Adrenal gland (tissue), 12 donors: ENCODE results near the gene PLAC1. TPM values are rescaled to one million over a fixed set of nuclear protein-coding genes. Genes with fewer than 3 reads are reported as not detected.

Experiments used
- DNase-seq, 7 donors: peaks; one replicate each; pipeline ENCODE4 v3.0.0-alpha.2; 2019 to 2020
- H3K27ac ChIP-seq, 5 donors: fragments of 200-600 bp; sonication (generic) in 4 of 5; 1 replicate in 3 of 5; 2 replicates in 2 of 5; pipeline versions ENCODE4 v1.5.1 to v1.8.0; 2016 to 2020; ENCODE audit warnings: mild to moderate bottlenecking in 1 of 5
- H3K27me3 ChIP-seq: fragments of 200-600 bp; 2 replicates; pipeline ENCODE4 v1.8.0; 2021
- H3K36me3 ChIP-seq, 2 donors: fragments of 200-600 bp; replicated peaks in 1 of 2; 1 replicate in 1 of 2; 2 replicates in 1 of 2; pipeline versions ENCODE4 v1.5.1 to v1.8.0; 2018 to 2022
- H3K4me1 ChIP-seq, 2 donors: fragments of 200-600 bp; replicated peaks in 1 of 2; 1 replicate in 1 of 2; 2 replicates in 1 of 2; pipeline versions ENCODE4 v1.5.1 to v1.8.0; 2018 to 2021
- H3K4me3 ChIP-seq, 4 donors: fragments of 200-600 bp; sonication (generic) in 3 of 4; one replicate each; pipeline ENCODE4 v1.5.1; 2016 to 2018
- H3K9me3 ChIP-seq, 3 donors: fragments of 200-600 bp; sonication (generic) in 1 of 3; replicated peaks in 1 of 3; 1 replicate in 2 of 3; 2 replicates in 1 of 3; pipeline versions ENCODE4 v1.5.1 to v1.8.0; 2016 to 2021
- POLR2A ChIP-seq, 2 donors: fragments of 450-650 bp; IDR thresholded peaks; one replicate each; pipeline ENCODE4 v1.6.1; 2017; ENCODE audit warnings: antibody characterized with exemption in 2 of 2, mild to moderate bottlenecking in 2 of 2, moderate library complexity in 1 of 2
- WGBS, 4 donors: extraction: QIAGEN DNeasy Blood & Tissue Kit in 2 of 4; methylation state at CpG; one replicate each; pipeline versions ENCODE4 v1.1.5 to v1.1.7; 2013 to 2017; 5-methylcytosine and 5-hydroxymethylcytosine counted together
- intact Hi-C, 2 donors: fragments of 100-400 bp; cut with DNase I; formaldehyde crosslinking; loops; one replicate each; pipeline versions ENCODE4 v1.14.1 to v1.15.0; 2022 to 2023
- polyA plus RNA-seq, 3 donors: library from polyadenylated mRNA; stranded (reverse); fragments of 200-250 nt in 2 of 3; fragments of 350-450 nt in 1 of 3; fragmentation: Illumina TruSeq in 1 of 3; extraction: RNeasy Lipid Tissue Mini Kit (QIAGEN cat#74804) in 1 of 3; gene quantifications; one replicate each; pipeline ENCODE4 v1.2.3, GENCODE V29; 2013 to 2014
- total RNA-seq, 9 donors: library from RNA; depleted of rRNA in 4 of 9; stranded (reverse); fragments of >200 nt in 4 of 9; fragments of 120-200 nt in 1 of 9; fragmentation: NEBNext Ultra II Directional in 1 of 9; extraction: Animal tissue kit (Norgen Biotek cat#: 25700) in 1 of 9; gene quantifications; one replicate each; pipeline versions ENCODE4 v1.1.0 to v1.2.4, GENCODE V29; 2013 to 2023
- TF ChIP-seq, protein P1 (sequence below), 6 experiments: fragments of 450-650 bp in 4 of 6; fragments of 200-600 bp in 2 of 6; sonication (generic) in 1 of 6; IDR thresholded peaks; 1 replicate in 5 of 6; 2 replicates in 1 of 6; pipeline versions ENCODE4 v1.5.1 to v1.8.0; 2016 to 2021; ENCODE audit warnings: antibody characterized with exemption in 6 of 6, mild to moderate bottlenecking in 2 of 6, moderate library complexity in 1 of 6
- donor health status: healthy with polysubstance abuse.
- donor health status: Bipolar disorder and iron deficiency.
- donor health status: DM: yes; HTN: yes; CAD: no.
- donor health status: DM: no; HTN: no; CAD: no.
- donor health status: DM: no; HTN: no; CAD: no.
- donor health status: DM: yes; HTN: yes; CAD: no.

PLAC1 gene
- total and polyA plus RNA-seq, 12 donors: 58.0 TPM; not detected in 11

DNA sequence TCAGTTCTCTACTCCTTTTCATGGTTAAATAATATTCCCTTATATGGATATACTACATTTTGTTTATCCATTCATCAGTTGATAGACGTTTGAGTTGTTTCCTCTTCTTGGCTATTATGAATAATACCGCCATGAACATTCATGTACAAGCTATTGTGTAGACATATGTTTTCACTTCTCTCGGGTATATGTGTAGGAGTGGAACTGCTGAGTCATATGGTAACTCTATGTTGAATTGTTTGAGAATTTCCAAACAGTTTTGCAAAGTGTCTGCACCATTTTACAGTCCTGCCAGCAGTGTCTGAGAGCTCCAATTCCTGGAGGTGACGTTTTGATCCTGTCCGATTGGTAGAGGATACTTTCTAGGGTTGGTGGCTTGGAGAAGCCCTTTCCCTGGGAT lies 23.6 kb downstream of the PLAC1 start:
- no peaks in the 10 kb centered on the region for H3K4me1 ChIP-seq
- no peak overlapping the region for H3K4me3 ChIP-seq
- DNase-seq: no peak
- peaks cover 17% of the 10 kb centered on the region for H3K27me3 ChIP-seq
- intact Hi-C loops: no loop called here
- H3K36me3 ChIP-seq: no peaks in the 10 kb centered on the region
- 56 to 70% (median 65%) methylated on average over 5 of the region's 5 CpGs for WGBS, 4 donors
- H3K27ac ChIP-seq: no peak overlapping the region
- no peaks in the 10 kb centered on the region for H3K9me3 ChIP-seq
- TF ChIP-seq, protein P1, sequence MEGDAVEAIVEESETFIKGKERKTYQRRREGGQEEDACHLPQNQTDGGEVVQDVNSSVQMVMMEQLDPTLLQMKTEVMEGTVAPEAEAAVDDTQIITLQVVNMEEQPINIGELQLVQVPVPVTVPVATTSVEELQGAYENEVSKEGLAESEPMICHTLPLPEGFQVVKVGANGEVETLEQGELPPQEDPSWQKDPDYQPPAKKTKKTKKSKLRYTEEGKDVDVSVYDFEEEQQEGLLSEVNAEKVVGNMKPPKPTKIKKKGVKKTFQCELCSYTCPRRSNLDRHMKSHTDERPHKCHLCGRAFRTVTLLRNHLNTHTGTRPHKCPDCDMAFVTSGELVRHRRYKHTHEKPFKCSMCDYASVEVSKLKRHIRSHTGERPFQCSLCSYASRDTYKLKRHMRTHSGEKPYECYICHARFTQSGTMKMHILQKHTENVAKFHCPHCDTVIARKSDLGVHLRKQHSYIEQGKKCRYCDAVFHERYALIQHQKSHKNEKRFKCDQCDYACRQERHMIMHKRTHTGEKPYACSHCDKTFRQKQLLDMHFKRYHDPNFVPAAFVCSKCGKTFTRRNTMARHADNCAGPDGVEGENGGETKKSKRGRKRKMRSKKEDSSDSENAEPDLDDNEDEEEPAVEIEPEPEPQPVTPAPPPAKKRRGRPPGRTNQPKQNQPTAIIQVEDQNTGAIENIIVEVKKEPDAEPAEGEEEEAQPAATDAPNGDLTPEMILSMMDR (IDR thresholded peaks at IDR 0.05): no peak
- TF ChIP-seq POLR2A (IDR thresholded peaks at IDR 0.05): no peak

DNA sequence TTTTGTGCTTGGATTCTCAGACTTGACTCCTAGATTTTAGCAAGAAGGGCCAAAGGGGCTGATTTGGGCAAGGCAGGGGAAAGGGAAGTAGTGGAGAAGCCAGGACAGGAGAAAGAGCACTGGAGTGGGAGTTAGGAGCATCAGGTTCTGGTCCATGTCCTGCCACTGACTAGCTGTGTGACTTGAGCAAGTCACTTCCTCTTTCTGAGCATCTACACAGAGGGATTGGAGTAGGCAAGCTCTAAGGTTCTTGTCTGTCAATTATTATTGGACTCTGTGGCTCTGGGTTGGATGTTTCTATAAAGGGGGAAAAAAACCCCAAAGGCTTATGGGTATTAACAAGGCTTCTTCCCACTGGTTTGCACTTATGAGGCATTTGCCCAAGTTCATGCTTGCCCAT lies 24.4 kb downstream of the PLAC1 start:
- no peaks in the 10 kb centered on the region for H3K9me3 ChIP-seq
- no peak for DNase-seq
- TF ChIP-seq, protein P1 (IDR thresholded peaks at IDR 0.05): no peak
- no peak for TF ChIP-seq POLR2A (IDR thresholded peaks at IDR 0.05)
- intact Hi-C loops: no loop called here
- no peak overlapping the region for H3K4me3 ChIP-seq
- no peaks in the 10 kb centered on the region for H3K4me1 ChIP-seq
- no peak overlapping the region for H3K27ac ChIP-seq
- H3K27me3 ChIP-seq: peaks cover 17% of the 10 kb centered on the region
- no peaks in the 10 kb centered on the region for H3K36me3 ChIP-seq

DNA sequence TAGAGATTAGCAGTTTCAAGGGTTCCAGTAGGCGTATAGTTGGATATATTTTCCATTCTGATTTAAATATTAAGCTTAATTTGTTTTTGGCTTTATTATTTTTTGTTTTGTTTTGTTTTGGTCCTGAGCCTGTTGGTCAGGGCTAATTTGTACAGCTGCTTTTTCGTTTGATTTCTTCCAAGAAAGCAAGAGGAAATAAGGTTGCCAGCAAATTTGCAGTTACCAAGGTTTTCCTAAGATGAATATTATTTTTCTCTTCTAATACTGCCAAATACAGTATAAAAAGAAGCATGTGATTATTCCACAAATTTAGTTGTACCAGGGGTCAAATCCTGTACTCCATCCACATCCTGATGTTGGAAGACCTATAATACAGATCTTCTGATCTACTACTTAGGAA lies 24.9 kb downstream of the PLAC1 start:
- Histone ChIP-seq H3K36me3 (no peaks in the 10 kb centered on the region), H3K4me3 (no peak overlapping the region), H3K9me3 (no peaks in the 10 kb centered on the region), H3K27ac (no peak overlapping the region), H3K4me1 (no peaks in the 10 kb centered on the region), H3K27me3 (peaks cover 17% of the 10 kb centered on the region)
- WGBS, 4 donors: 26 to 50% (median 38%) methylated on average over 2 of the region's 2 CpGs
- TF ChIP-seq POLR2A (IDR thresholded peaks at IDR 0.05): no peak
- TF ChIP-seq, protein P1 (IDR thresholded peaks at IDR 0.05): no peak
- no peak for DNase-seq
- intact Hi-C loops: no loop called here

DNA sequence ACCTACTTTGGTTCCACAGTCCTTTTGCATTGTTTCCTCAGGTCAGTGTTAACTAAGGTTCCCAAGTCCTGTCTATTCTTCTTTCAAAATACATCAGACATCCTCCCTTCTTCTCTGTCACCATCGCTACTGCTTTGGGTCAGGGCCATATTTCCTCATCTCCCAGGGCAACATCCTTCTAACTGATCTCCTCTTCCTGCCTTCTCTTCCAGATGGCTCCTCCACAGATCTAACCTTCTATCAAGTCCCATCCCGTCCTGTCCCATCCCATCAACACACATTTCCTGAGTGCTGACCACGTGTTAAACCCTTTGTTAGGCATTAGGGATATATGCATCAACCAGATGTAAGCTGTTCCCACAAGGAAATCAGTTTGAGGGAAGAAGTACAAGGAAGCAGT lies 25.9 kb downstream of the PLAC1 start:
- Histone ChIP-seq H3K27ac (no peak overlapping the region), H3K36me3 (no peaks in the 10 kb centered on the region), H3K4me1 (no peaks in the 10 kb centered on the region), H3K4me3 (no peak overlapping the region), H3K27me3 (peaks cover 17% of the 10 kb centered on the region), H3K9me3 (no peaks in the 10 kb centered on the region)
- WGBS, 4 donors: 55 to 88% (median 65%) methylated on average over 3 of the region's 3 CpGs
- DNase-seq: no peak
- TF ChIP-seq, protein P1 (IDR thresholded peaks at IDR 0.05): no peak
- TF ChIP-seq POLR2A (IDR thresholded peaks at IDR 0.05): no peak
- intact Hi-C loops: no loop called here
